HG03280 (cell line): ENCODE data around the gene KIF21A.

Experiments
- ATAC-seq: cut with Tn5 transposase; IDR thresholded peaks from one replicate; pipeline ENCODE4 v1.9.1; 2021; ENCODE audit warnings: mild to moderate bottlenecking, moderate library complexity; ENCODE audit not compliant: unreplicated experiment

The KIF21A gene

GRCh38 chr12:39392154-39392925 lies 50.6 kb downstream of the KIF21A start:
- no peak for ATAC-seq

- ATAC-seq, result no peak
These were observed 52.2 kb downstream of the KIF21A start for GRCh38 chr12:39390752-39391151.

- ATAC-seq, result no peak
These were observed 53.3 kb downstream of the KIF21A start for GRCh38 chr12:39389399-39390150.

- ATAC-seq, result no peak
These were observed 56.6 kb downstream of the KIF21A start for GRCh38 chr12:39386335-39386734.

GRCh38 chr12:39383114-39383513 lies 59.8 kb downstream of the KIF21A start:
- no peak for ATAC-seq

GRCh38 chr12:39380090-39380489 lies 62.8 kb downstream of the KIF21A start:
- ATAC-seq, result no peak

- ATAC-seq, result no peak
These were observed 64.6 kb downstream of the KIF21A start for GRCh38 chr12:39378341-39378740.

- ATAC-seq, result no peak
These were observed 67.6 kb downstream of the KIF21A start for GRCh38 chr12:39375206-39375808.

GRCh38 chr12:39372929-39373328 lies 70.0 kb downstream of the KIF21A start:
- ATAC-seq, result peak; percentile 81

GRCh38 chr12:39372204-39372925 lies 70.6 kb downstream of the KIF21A start:
- no peak for ATAC-seq

- ATAC-seq, result no peak
These were observed 73.2 kb downstream of the KIF21A start for GRCh38 chr12:39369756-39370155.

- ATAC-seq, result no peak
These were observed 74.0 kb downstream of the KIF21A start for GRCh38 chr12:39368891-39369290.

GRCh38 chr12:39368096-39368495 lies 74.8 kb downstream of the KIF21A start:
- no peak for ATAC-seq

GRCh38 chr12:39367494-39367893 lies 75.4 kb downstream of the KIF21A start:
- no peak for ATAC-seq

- ATAC-seq, result no peak
These were observed 77.4 kb downstream of the KIF21A start for GRCh38 chr12:39365364-39366001.

GRCh38 chr12:39364196-39364595 lies 78.7 kb downstream of the KIF21A start:
- no peak for ATAC-seq

GRCh38 chr12:39359645-39360044 lies 83.3 kb downstream of the KIF21A start:
- no peak for ATAC-seq

GRCh38 chr12:39357041-39357440 lies 85.9 kb downstream of the KIF21A start:
- no peak for ATAC-seq

GRCh38 chr12:39355841-39356240 lies 87.1 kb downstream of the KIF21A start:
- ATAC-seq, result no peak

- no peak for ATAC-seq
These were observed 88.0 kb downstream of the KIF21A start for GRCh38 chr12:39354955-39355354.
